PC-9 (cell line): ENCODE results near the gene RALGAPA2.

Experiments
- EZH2 ChIP-seq: fragments of 200-600 bp; sonication (generic); IDR thresholded peaks from 2 replicates; pipeline ENCODE4 v1.8.0; 2017; ENCODE audit warnings: antibody characterized with exemption, low read depth
- TF ChIP-seq, protein P1 (sequence below): fragments of 200-600 bp; sonication (generic); conservative IDR thresholded peaks from 2 replicates; pipeline ENCODE4 v1.6.1; 2017; ENCODE audit warnings: mixed run types, antibody characterized with exemption, mild to moderate bottlenecking, moderate library complexity

DNA sequence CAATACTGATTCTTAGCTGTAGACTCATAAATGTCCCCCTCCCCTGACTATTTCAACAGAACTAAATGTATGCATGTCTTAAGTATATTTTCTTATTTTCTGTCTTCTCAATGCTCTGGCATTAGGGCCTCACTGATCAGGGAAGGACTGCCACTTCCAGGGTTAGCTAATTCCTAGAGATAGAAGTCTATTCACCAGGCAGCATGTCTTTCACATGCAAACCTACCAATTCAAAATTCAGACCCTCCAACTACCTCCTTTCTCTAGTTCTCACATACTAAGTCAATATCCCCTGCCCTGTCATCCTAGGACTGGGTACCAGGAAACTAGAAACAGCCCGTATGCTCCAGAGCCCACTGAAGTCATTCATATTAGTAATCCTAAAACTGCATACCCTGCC is 132.3 kb downstream of the RALGAPA2 start:
- TF ChIP-seq, protein P1, sequence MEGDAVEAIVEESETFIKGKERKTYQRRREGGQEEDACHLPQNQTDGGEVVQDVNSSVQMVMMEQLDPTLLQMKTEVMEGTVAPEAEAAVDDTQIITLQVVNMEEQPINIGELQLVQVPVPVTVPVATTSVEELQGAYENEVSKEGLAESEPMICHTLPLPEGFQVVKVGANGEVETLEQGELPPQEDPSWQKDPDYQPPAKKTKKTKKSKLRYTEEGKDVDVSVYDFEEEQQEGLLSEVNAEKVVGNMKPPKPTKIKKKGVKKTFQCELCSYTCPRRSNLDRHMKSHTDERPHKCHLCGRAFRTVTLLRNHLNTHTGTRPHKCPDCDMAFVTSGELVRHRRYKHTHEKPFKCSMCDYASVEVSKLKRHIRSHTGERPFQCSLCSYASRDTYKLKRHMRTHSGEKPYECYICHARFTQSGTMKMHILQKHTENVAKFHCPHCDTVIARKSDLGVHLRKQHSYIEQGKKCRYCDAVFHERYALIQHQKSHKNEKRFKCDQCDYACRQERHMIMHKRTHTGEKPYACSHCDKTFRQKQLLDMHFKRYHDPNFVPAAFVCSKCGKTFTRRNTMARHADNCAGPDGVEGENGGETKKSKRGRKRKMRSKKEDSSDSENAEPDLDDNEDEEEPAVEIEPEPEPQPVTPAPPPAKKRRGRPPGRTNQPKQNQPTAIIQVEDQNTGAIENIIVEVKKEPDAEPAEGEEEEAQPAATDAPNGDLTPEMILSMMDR: no peak
- no peak for TF ChIP-seq EZH2
